ENCODE measurements around the gene VAPB. TPM values are rescaled to one million over a fixed set of nuclear protein-coding genes. Genes with fewer than 3 reads are reported as not detected.

Gene VAPB
- total RNA-seq, 2 experiments from 2014 or later, result 34.6 to 37.0 TPM

DNA sequence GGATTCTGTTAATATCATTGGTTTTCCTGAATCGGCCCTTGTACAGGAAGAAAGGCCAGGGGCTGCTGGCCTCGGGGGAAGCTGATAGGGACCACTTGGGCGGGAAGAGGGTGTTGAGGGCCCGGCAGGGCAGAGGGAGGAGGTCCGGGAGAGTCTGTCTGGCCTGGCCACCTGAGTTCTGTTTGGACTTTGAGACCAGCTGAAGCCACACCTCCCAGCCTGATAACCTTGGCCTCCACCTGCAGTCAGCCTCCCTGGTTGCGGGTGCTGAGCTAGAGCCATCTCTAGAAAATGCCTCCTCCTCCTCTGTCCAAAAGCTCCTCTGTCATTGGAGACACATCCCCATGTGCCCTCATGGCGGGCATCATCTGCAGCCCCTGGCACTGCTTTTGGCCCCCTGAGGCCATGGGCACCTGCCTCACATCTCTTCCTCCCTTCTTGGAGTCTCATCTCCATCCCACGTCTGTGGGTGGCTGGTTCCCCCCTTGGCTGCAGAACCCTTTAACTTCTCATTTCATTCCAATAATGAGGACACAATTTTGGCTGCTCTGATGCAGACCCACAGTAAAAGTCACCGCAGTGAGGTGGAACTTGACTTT lies 109.5 kb downstream of the VAPB start:
- H3K4me1 Mint-ChIP-seq (ENCODE audit: low read depth), result no peaks in the 10 kb centered on the region
- no peaks in the 10 kb centered on the region for H3K36me3 Mint-ChIP-seq
- intact Hi-C loops (cut with micrococcal nuclease), result no loop called here
- no peak overlapping the region for H3K4me3 Mint-ChIP-seq
- POLR2A ChIA-PET, result no interaction called here
- DNase-seq, result no peak
- H3K9me3 Mint-ChIP-seq, result peaks cover 5% of the 10 kb centered on the region
- H3K27me3 Mint-ChIP-seq, result peaks cover 3% of the 10 kb centered on the region
- CTCF ChIA-PET, result interaction anchor here (1.1 kb wide), 1 partner anchor 17 kb away, joined by 3 read pairs; no protein-coding TSS in a partner anchor
- H3K27ac Mint-ChIP-seq, result no peak overlapping the region

- H3K36me3 Mint-ChIP-seq, result peaks cover 3% of the 10 kb centered on the region
- intact Hi-C loops (cut with micrococcal nuclease), result no loop called here
- ChIA-PET CTCF (interaction anchor here (0.6 kb wide), 1 partner anchor 1722 kb away, joined by 3 read pairs; no protein-coding TSS in a partner anchor), POLR2A (no interaction called here)
- peaks cover 3% of the 10 kb centered on the region for H3K27me3 Mint-ChIP-seq
- no peaks in the 10 kb centered on the region for H3K4me1 Mint-ChIP-seq (ENCODE audit: low read depth)
- peaks cover 17% of the 10 kb centered on the region for H3K9me3 Mint-ChIP-seq
- H3K27ac Mint-ChIP-seq, result no peak overlapping the region
- no peak overlapping the region for H3K4me3 Mint-ChIP-seq
- no peak for DNase-seq
These were observed 111.2 kb downstream of the VAPB start for GRCh38 chr20:58500256-58500655.

Other genes starting within 250 kb of the VAPB start
- gene ANKRD60, start 160.6 kb upstream of the VAPB start, total RNA-seq, result not detected
- gene RAB22A, start 79.5 kb upstream of the VAPB start, total RNA-seq, result 10 to 100 TPM; 10.5 to 12.0 TPM
- gene APCDD1L, start 126.2 kb downstream of the VAPB start, total RNA-seq, result not detected

Measured in activated CD4-positive, alpha-beta memory T cell treated with anti-CD3 and anti-CD28 coated beads for 36 hours (primary cell).